DOHH2 (cell line): ENCODE data around the gene HES1.

Source experiments
- CTCF ChIP-seq: fragments of 200-600 bp; sonication (generic); IDR thresholded peaks from one replicate; pipeline ENCODE4 v1.5.1; 2014; ENCODE audit warnings: antibody characterized with exemption, mild to moderate bottlenecking, low read depth, low read length; ENCODE audit not compliant: poor library complexity, severe bottlenecking
- EZH2phosphoT487 ChIP-seq: fragments of 200-600 bp; sonication (generic); IDR thresholded peaks from 2 replicates; pipeline ENCODE4 v1.6.1; 2017; ENCODE audit warnings: borderline replicate concordance, mild to moderate bottlenecking, antibody characterized with exemption, low read length, moderate library complexity, mixed read lengths

GRCh38 chr3:194128202-194128918, 7.6 kb upstream of the HES1 start:
- TF ChIP-seq CTCF = no peak
- TF ChIP-seq EZH2phosphoT487 = no peak
